ENCODE measurements around the gene ZNF862. TPM values are rescaled to one million over a fixed set of nuclear protein-coding genes. Genes with fewer than 3 reads are reported as not detected.

ZNF862 gene
- total RNA-seq, 2 donors from 2014 or later = 8.7 to 9.7 TPM

- DNase-seq (no peak), ATAC-seq (no peak)
- intact Hi-C loops (cut with DNase I) = no loop called here
Observed at GRCh38 chr7:149860821-149861727, 22.9 kb downstream of the ZNF862 start.

GRCh38 chr7:149861728-149862045 lies 23.5 kb downstream of the ZNF862 start:
- intact Hi-C loops (cut with DNase I) = no loop called here
- DNase-seq = no peak
- no peak for ATAC-seq

GRCh38 chr7:149862156-149862555 lies 24.0 kb downstream of the ZNF862 start:
- intact Hi-C loops (cut with DNase I) = no loop called here
- DNase-seq = no peak
- no peak for ATAC-seq

- no peak for ATAC-seq
- intact Hi-C loops (cut with DNase I) = no loop called here
- no peak for DNase-seq
Observed at GRCh38 chr7:149863500-149863899, 25.3 kb downstream of the ZNF862 start.

- intact Hi-C loops (cut with DNase I) = no loop called here
- ATAC-seq (no peak), DNase-seq (no peak)
Observed at GRCh38 chr7:149864023-149864422, 25.8 kb downstream of the ZNF862 start.

- intact Hi-C loops (cut with DNase I) = no loop called here
- DNase-seq (no peak), ATAC-seq (no peak)
Observed at GRCh38 chr7:149864751-149865150, 26.6 kb downstream of the ZNF862 start.

GRCh38 chr7:149865437-149865836 lies 27.3 kb downstream of the ZNF862 start:
- peak; percentile 33 to 46 for ATAC-seq
- no peak for DNase-seq

GRCh38 chr7:149866139-149866778 lies 28.1 kb downstream of the ZNF862 start:
- DNase-seq (no peak), ATAC-seq (no peak)
- intact Hi-C loops (cut with DNase I) = no loop called here

More at GRCh38 chr7:149865437-149865836, 27.3 kb downstream of the ZNF862 start:
- intact Hi-C loops (cut with DNase I) = no loop called here

GRCh38 chr7:149866779-149867447 lies 28.7 kb downstream of the ZNF862 start:
- ATAC-seq (peak in 1 of 2 donors; percentile 57), DNase-seq (no peak)
- intact Hi-C loops (cut with DNase I) = no loop called here

- ATAC-seq (no peak), DNase-seq (no peak)
- intact Hi-C loops (cut with DNase I) = no loop called here
Observed at GRCh38 chr7:149867762-149868622, 29.8 kb downstream of the ZNF862 start.

- ATAC-seq (no peak), DNase-seq (no peak)
- intact Hi-C loops (cut with DNase I) = no loop called here
Observed at GRCh38 chr7:149868623-149869290, 30.6 kb downstream of the ZNF862 start.

- intact Hi-C loops (cut with DNase I) = no loop called here
- DNase-seq = no peak
- ATAC-seq = no peak
Observed at GRCh38 chr7:149869291-149869650, 31.1 kb downstream of the ZNF862 start.

- DNase-seq = no peak
- no peak for ATAC-seq
- intact Hi-C loops (cut with DNase I) = no loop called here
Observed at GRCh38 chr7:149869867-149870266, 31.7 kb downstream of the ZNF862 start.

- DNase-seq = no peak
- intact Hi-C loops (cut with DNase I) = no loop called here
- no peak for ATAC-seq
Observed at GRCh38 chr7:149870274-149870673, 32.1 kb downstream of the ZNF862 start.

GRCh38 chr7:149870701-149871483 lies 32.7 kb downstream of the ZNF862 start:
- intact Hi-C loops (cut with DNase I) = no loop called here
- no peak for DNase-seq
- ATAC-seq = no peak

- intact Hi-C loops (cut with DNase I) = no loop called here
- DNase-seq = no peak
- no peak for ATAC-seq
Observed at GRCh38 chr7:149871576-149871975, 33.4 kb downstream of the ZNF862 start.

- DNase-seq (peak; percentile 87), ATAC-seq (peak; percentile 83 to 86)
- intact Hi-C loops (cut with DNase I) = no loop called here
Observed at GRCh38 chr7:149872419-149873073, 34.4 kb downstream of the ZNF862 start.

Data from left cardiac atrium (tissue), 4 donors.